ENCODE data around the gene ADSL. TPM values are rescaled to one million over a fixed set of nuclear protein-coding genes. Genes with fewer than 3 reads are reported as not detected.
A peak's percentile ranks its signal among the peaks of the same experiment; 100 is the strongest.

The ADSL gene
- total and polyA plus RNA-seq, 4 donors, result 19.4 to 54.5 (median 39.8) TPM

GRCh38 chr22:40345815-40346184 is 500 bp upstream of the ADSL start:
- H3K36me3 ChIP-seq (ENCODE audit: control insufficient read depth in 4 of 4, insufficient read depth in 3 of 4, low read depth in 1 of 4, low read length in 3 of 4), result peaks cover 6 to 10% (median 7%) of the 10 kb centered on the region in 4 donors
- TF ChIP-seq RXRA (IDR thresholded peaks at IDR 0.05) (no peak), YY1 (IDR thresholded peaks at IDR 0.05) (no peak), MAX (IDR thresholded peaks at IDR 0.05) (no peak), NR2F2 (IDR thresholded peaks at IDR 0.05) (no peak), RAD21 (IDR thresholded peaks at IDR 0.05) (no peak), SP1 (IDR thresholded peaks at IDR 0.05) (no peak), JUND (IDR thresholded peaks at IDR 0.05) (no peak), EGR1 (IDR thresholded peaks at IDR 0.05; ENCODE audit: low read depth in 2 of 2) (no peak), FOXA2 (IDR thresholded peaks at IDR 0.05) (no peak), TAF1 (conservative IDR thresholded peaks at IDR 0.05) (no peak), GABPA (IDR thresholded peaks at IDR 0.05 in 1 of 2, conservative IDR thresholded peaks at IDR 0.05 in 1 of 2) (no peak), HNF4G (IDR thresholded peaks at IDR 0.05) (no peak)
- H3K27ac ChIP-seq (ENCODE audit: low read depth in 1 of 2, low read length in 2 of 2), result peak overlapping the region; percentile 76 to 90
- no peaks in the 10 kb centered on the region for H3K27me3 ChIP-seq (ENCODE audit: control insufficient read depth in 4 of 4, insufficient read depth in 4 of 4, low read length in 3 of 4)
- H3K4me1 ChIP-seq (ENCODE audit: control insufficient read depth in 4 of 4, insufficient read depth in 4 of 4, low read length in 3 of 4), result peaks cover 0 to 20% (median 16%) of the 10 kb centered on the region in 4 donors
- peak overlapping the region; percentile 40 to 75 for H3K9ac ChIP-seq (ENCODE audit: low read depth in 1 of 2, low read length in 2 of 2)
- no peak for DNase-seq (ENCODE audit: low spot score)
- under 1% methylated on average over 20 of the region's 20 CpGs for WGBS
- H3K4me3 ChIP-seq (ENCODE audit: low read depth in 1 of 3, low read length in 3 of 3), result peak overlapping the region; percentile 79 to 95 (median 79)
- no peaks in the 10 kb centered on the region for H3K9me3 ChIP-seq (ENCODE audit: control insufficient read depth in 4 of 4, low read length in 3 of 4)

DNA sequence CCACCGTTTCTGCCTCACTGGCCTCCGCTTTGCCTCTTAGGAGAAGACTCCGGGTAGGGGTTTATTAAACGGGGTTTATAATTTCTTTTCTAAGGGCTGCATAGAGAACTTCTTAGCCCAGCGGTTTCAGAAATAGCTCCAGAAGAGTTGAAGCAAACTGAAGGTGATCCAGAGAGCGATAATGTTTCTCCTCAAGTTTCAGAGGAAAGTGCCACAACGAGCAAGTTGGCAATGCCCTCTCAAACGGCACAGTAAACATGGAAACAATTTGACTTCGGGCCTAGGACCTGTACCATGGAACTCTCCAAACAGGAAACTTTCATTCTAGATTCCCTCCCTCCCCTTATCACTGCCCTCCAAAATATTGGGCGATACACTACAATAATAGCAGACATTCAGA is 1.0 kb downstream of the ADSL start:
- H3K27me3 ChIP-seq (ENCODE audit: control insufficient read depth in 4 of 4, insufficient read depth in 4 of 4, low read length in 3 of 4), result no peaks in the 10 kb centered on the region
- TF ChIP-seq ZBTB33 (IDR thresholded peaks at IDR 0.05), result no peak
- no peak for TF ChIP-seq RXRA (IDR thresholded peaks at IDR 0.05)
- no peak for TF ChIP-seq REST (IDR thresholded peaks at IDR 0.05)
- TF ChIP-seq NR2F2 (IDR thresholded peaks at IDR 0.05), result no peak
- TF ChIP-seq HNF4A (conservative IDR thresholded peaks at IDR 0.05), result no peak
- TF ChIP-seq YY1 (IDR thresholded peaks at IDR 0.05), result no peak
- H3K27ac ChIP-seq (ENCODE audit: low read depth in 1 of 2, low read length in 2 of 2), result peak overlapping the region in 1 of 2 donors; percentile 76
- DNase-seq (ENCODE audit: low spot score), result no peak
- no peaks in the 10 kb centered on the region for H3K9me3 ChIP-seq (ENCODE audit: control insufficient read depth in 4 of 4, low read length in 3 of 4)
- 20% methylated on average over 10 of the region's 10 CpGs for WGBS
- H3K9ac ChIP-seq (ENCODE audit: low read depth in 1 of 2, low read length in 2 of 2), result peak overlapping the region; percentile 57 to 75
- peaks cover 11 to 18% (median 14%) of the 10 kb centered on the region in 4 donors for H3K36me3 ChIP-seq (ENCODE audit: control insufficient read depth in 4 of 4, insufficient read depth in 3 of 4, low read depth in 1 of 4, low read length in 3 of 4)
- peak overlapping the region; percentile 79 to 95 (median 79) for H3K4me3 ChIP-seq (ENCODE audit: low read depth in 1 of 3, low read length in 3 of 3)
- peaks cover 0 to 20% (median 16%) of the 10 kb centered on the region in 4 donors for H3K4me1 ChIP-seq (ENCODE audit: control insufficient read depth in 4 of 4, insufficient read depth in 4 of 4, low read length in 3 of 4)

Data from liver (tissue), 9 donors.